LNCAP (cell line): Measurements from ENCODE around the gene TNS3.

Source experiments
- CTCF ChIP-seq: fragments of 450-650 bp; IDR thresholded peaks from 2 replicates; pipeline ENCODE4 v1.5.1; 2017; ENCODE audit warnings: mild to moderate bottlenecking

Gene TNS3

DNA sequence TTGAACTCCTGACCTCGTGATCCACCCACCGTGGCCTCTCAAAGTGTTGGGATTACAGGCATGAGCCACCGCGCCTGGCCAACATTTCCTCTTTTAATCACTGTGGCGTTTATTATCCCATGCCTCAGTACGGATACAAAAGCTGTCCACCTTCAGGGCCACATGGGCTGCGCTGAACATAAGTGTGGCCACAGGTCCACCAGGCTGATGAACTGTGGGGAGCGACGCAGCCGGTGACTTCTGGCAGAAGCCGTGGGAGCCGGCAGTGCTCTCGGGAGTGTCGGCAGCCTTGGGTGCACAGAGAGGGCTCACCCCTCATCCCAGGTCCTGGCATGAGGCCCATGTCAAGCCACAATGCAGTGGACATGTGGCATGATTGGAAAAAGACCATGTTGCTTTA lies 223.6 kb downstream of the TNS3 start:
- TF ChIP-seq CTCF = no peak

- no peak for TF ChIP-seq CTCF
These were observed 224.0 kb downstream of the TNS3 start for GRCh38 chr7:47357863-47358262.

DNA sequence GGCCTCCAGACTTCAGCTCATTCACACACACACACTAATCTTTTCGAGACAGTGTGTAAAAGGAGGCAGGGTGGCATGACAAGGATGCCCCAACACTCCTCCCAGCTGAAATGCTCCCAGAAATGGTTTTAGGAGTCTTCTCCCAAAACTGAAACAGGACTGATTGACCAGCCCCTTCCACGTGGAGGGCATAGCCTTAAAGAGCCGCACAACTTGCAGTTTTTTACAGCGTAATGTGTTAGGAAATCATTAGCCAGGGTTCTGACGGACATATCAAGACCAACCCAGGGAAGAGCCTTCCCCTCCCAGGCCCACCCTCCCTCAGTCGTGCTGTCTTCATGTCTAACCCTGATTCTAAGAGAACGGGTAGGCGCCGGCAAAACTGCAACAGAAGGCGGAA lies 224.6 kb downstream of the TNS3 start:
- no peak for TF ChIP-seq CTCF

- TF ChIP-seq CTCF = no peak
These were observed 225.7 kb downstream of the TNS3 start for GRCh38 chr7:47356261-47356660.

DNA sequence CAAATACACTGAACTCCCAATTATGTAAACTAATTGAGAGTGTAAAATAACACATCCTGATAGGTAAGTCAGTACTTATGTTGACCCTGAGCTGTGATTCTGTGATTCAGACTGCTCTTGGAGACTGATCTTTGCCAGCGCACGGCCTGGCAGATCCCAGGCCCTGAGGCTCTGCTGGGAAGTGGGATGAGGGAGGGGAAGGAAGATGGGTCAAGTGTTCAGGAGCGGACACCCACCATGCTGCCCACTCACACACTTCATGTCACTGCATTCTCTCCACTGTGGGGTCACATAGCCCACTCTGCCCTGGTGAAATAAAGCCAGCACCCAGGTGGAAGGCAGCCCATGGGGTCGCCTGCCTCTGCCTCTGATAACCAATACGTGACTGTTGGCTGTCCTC lies 226.2 kb downstream of the TNS3 start:
- no peak for TF ChIP-seq CTCF

GRCh38 chr7:47354831-47355541 lies 226.9 kb downstream of the TNS3 start:
- no peak for TF ChIP-seq CTCF

DNA sequence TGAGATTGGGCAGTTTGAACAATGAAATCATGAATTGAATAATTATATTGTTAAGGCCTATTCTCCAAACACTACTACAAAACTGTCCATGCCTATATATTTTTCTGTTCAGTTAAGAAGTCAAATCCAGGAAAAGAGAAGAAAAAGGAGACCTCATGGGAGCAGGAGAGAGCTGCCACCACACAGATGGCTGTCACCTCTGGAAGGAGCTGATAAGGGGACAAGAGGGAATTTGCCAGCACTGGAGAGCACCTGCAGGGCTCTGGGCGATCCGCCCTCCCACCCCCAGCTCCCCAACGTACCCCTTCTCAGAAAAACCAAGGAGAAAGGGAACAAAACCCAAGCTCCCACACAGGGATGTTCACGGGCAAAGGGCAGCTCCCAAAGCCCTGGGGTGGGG lies 227.8 kb downstream of the TNS3 start:
- no peak for TF ChIP-seq CTCF
